Heart left ventricle (tissue), 13 donors: Measurements from ENCODE around the gene BCORL1.

ENCODE experiments used
- POLR2A ChIP-seq, 2 donors: fragments of 450-650 bp; IDR thresholded peaks; one replicate each; pipeline ENCODE4 v1.6.1; 2017; ENCODE audit warnings: antibody characterized with exemption in 2 of 2, mild to moderate bottlenecking in 2 of 2, moderate library complexity in 2 of 2
- TF ChIP-seq, protein P1 (sequence below), 12 donors: fragments of 200-600 bp; sonication (generic) in 4 of 12; IDR thresholded peaks; one replicate each; pipeline versions ENCODE4 v1.5.0 to v1.8.0; 2018 to 2022; ENCODE audit warnings: antibody characterized with exemption in 12 of 12, mild to moderate bottlenecking in 5 of 12
- donor health status: ischemic (EF 13 %, LVEDD 7.1; RV severe dilation, severe dysfunction).
- donor health status: DM: no; HTN: yes; CAD: no.
- donor health status: DM: no; HTN: no; CAD: no.
- donor health status: ischemic (EF 25% LVEDD 6.9; RV normal size, moderate dysfunction).
- donor health status: ischemic (EF 25% LVEDD 5.7; RV mildly dilated, moderate dysfunction).
- donor health status: ischemic (EF 35%, LVEDD 5.7; RV mildly dilated, moderate dysfunction).
- donor health status: nonischemic (EF 11% LVEDD 7.7; RV severe dilation, severe dysfunction).
- donor health status: DM: yes; HTN: yes; CAD: no.
- donor health status: PGD.
- donor health status: ischemic (EF 29% LVEDD 5.4; RV normal size, mild dysfunction).
- donor health status: nonischemic (EF 23%, LVEDD 6.1; RV moderate dilation, normal function).

DNA sequence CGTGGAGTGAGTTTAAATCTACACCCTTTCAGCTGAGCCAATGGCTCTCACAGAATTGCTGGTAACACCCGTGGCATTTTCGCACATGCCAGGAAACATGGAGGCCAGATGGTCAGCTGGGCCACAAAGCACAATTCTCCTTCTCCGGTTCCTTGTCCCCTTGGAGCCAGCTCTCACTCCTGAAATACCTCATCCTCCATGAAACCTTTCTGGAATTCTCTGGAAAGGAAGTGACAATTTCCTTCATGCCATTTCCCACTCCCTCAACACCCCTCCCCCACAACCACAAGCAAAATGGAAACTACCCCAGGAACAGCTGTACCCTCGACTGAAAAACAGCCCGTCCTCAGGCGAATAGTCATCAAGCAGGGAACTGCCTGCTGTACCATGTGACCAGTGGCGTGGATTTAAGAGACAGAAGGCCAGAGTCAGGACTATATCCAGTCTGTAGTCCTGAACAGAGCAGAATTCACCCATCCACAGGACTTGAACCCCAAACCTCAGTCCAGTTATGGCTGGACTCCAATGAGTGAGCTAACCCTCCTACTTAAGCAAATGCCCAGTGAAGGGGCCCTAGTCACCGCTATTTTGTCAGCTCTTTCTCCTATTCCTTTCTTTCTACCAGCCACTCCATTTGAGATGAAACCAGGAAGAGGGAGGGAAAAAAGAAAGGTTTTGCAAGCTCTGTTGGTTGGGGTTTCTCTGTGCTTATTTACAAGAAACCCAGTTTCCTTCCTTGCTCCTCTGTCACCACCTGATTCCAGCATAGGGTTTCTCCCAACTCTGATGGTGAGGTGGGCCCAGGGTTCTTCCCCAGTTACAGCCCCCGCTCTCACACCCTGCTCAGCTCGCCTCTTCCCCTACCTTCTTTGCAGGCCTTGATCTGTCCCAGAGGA lies 103.4 kb downstream of the BCORL1 start:
- TF ChIP-seq, protein P1, sequence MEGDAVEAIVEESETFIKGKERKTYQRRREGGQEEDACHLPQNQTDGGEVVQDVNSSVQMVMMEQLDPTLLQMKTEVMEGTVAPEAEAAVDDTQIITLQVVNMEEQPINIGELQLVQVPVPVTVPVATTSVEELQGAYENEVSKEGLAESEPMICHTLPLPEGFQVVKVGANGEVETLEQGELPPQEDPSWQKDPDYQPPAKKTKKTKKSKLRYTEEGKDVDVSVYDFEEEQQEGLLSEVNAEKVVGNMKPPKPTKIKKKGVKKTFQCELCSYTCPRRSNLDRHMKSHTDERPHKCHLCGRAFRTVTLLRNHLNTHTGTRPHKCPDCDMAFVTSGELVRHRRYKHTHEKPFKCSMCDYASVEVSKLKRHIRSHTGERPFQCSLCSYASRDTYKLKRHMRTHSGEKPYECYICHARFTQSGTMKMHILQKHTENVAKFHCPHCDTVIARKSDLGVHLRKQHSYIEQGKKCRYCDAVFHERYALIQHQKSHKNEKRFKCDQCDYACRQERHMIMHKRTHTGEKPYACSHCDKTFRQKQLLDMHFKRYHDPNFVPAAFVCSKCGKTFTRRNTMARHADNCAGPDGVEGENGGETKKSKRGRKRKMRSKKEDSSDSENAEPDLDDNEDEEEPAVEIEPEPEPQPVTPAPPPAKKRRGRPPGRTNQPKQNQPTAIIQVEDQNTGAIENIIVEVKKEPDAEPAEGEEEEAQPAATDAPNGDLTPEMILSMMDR (IDR thresholded peaks at IDR 0.05): no peak
- no peak for TF ChIP-seq POLR2A (IDR thresholded peaks at IDR 0.05)
